H1 (cell line): Measurements from ENCODE around the gene APOL3. TPM values are rescaled to one million over a fixed set of nuclear protein-coding genes. Genes with fewer than 3 reads are reported as not detected.

ENCODE experiments used
- CTCF ChIA-PET: fragments of 300-600 bp; sonication (Branson Sonifier 250); formaldehyde crosslinking; loops from one replicate; lab custom pipeline; 2021; ENCODE audit not compliant: partially characterized antibody; lab: Charles Lee
- POLR2A ChIA-PET: fragments of 300-600 bp; sonication (Branson Sonifier 250); formaldehyde crosslinking; loops from one replicate; lab custom pipeline; 2021; ENCODE audit warnings: inconsistent platforms; ENCODE audit not compliant: partially characterized antibody; lab: Charles Lee
- DNase-seq, 2 experiments: peaks; one replicate each; pipeline versions ENCODE4 v3.0.0 to v3.0.0-alpha.2; 2010 to 2022; ENCODE audit warnings: low spot score in 2 of 2, low read depth in 1 of 2, mixed read lengths in 1 of 2
- FAIRE-seq: peaks from 2 replicates; lab custom pipeline; 2011; peaks lifted over from hg19 to GRCh38; lab: Jason Lieb, UNC
- H2AFZ ChIP-seq: 2 replicates; pipeline ENCODE4 v1.8.1; 2012; ENCODE audit warnings: low read length, inconsistent platforms
- H2AK5ac ChIP-seq: 2 replicates; pipeline ENCODE4 v1.6.1; 2013; ENCODE audit warnings: low read depth, low read length
- H2BK120ac ChIP-seq: replicated peaks from 2 replicates; pipeline ENCODE3; 2013; ENCODE audit warnings: low read depth, low read length, inconsistent platforms
- H2BK12ac ChIP-seq: 2 replicates; pipeline ENCODE4 v1.6.1; 2013; ENCODE audit warnings: low read depth, low read length
- H2BK15ac ChIP-seq: 2 replicates; pipeline ENCODE4 v1.6.1; 2013; ENCODE audit warnings: low read length
- H2BK20ac ChIP-seq: 2 replicates; pipeline ENCODE4 v1.6.1; 2013; ENCODE audit warnings: low read length
- H2BK5ac ChIP-seq: 2 replicates; pipeline ENCODE4 v1.6.1; 2013; ENCODE audit warnings: low read depth, low read length
- H3K14ac ChIP-seq: 2 replicates; pipeline ENCODE4 v1.6.1; 2013; ENCODE audit warnings: inconsistent platforms; ENCODE audit not compliant: insufficient read length
- H3K18ac ChIP-seq: 2 replicates; pipeline ENCODE4 v1.6.1; 2013; ENCODE audit warnings: low read length; ENCODE audit errors: extremely low read depth
- H3K23ac ChIP-seq: 2 replicates; pipeline ENCODE4 v1.6.1; 2013; ENCODE audit warnings: inconsistent platforms; ENCODE audit not compliant: insufficient read length
- H3K23me2 ChIP-seq: 2 replicates; pipeline ENCODE4 v1.6.1; 2013; ENCODE audit warnings: low read depth, low read length
- H3K27ac ChIP-seq: 2 replicates; pipeline ENCODE4 v1.6.1; 2011; ENCODE audit warnings: low read depth, low read length, inconsistent platforms
- H3K27me3 ChIP-seq, 4 experiments: replicated peaks in 1 of 4; 1 replicate in 1 of 4; 2 replicates in 3 of 4; pipeline versions ENCODE4 v1.6.1 to v1.8.1; 2011 to 2013; ENCODE audit warnings: low read length in 3 of 4, mild to moderate bottlenecking in 3 of 4, inconsistent platforms in 2 of 4, mixed read lengths in 2 of 4, moderate library complexity in 1 of 4; ENCODE audit not compliant: control insufficient read depth in 3 of 4, insufficient read depth in 3 of 4; ENCODE audit errors: extremely low read depth in 1 of 4
- H3K36me3 ChIP-seq, 4 experiments: 2 replicates each; pipeline versions ENCODE4 v1.6.1 to v1.8.1; 2011 to 2013; ENCODE audit warnings: mild to moderate bottlenecking in 4 of 4, low read length in 3 of 4, moderate library complexity in 2 of 4, control low read depth in 1 of 4, inconsistent platforms in 1 of 4; ENCODE audit not compliant: insufficient read depth in 4 of 4, control insufficient read depth in 2 of 4
- H3K4ac ChIP-seq: replicated peaks from 2 replicates; pipeline ENCODE3; 2013; ENCODE audit warnings: low read length, low read depth, mixed read lengths, inconsistent platforms; ENCODE audit not compliant: insufficient read length
- H3K4me1 ChIP-seq, 4 experiments: replicated peaks in 1 of 4; 1 replicate in 1 of 4; 2 replicates in 3 of 4; pipeline versions ENCODE4 v1.6.1 to v1.8.1; 2011 to 2013; ENCODE audit warnings: low read length in 3 of 4, inconsistent platforms in 2 of 4, mixed read lengths in 1 of 4; ENCODE audit not compliant: insufficient read depth in 4 of 4, control insufficient read depth in 3 of 4
- H3K4me2 ChIP-seq, 2 experiments: 2 replicates each; pipeline versions ENCODE4 v1.6.1 to v1.8.1; 2011 to 2013; ENCODE audit warnings: low read depth in 2 of 2, low read length in 2 of 2, control low read depth in 1 of 2, inconsistent platforms in 1 of 2, mild to moderate bottlenecking in 1 of 2; ENCODE audit not compliant: insufficient read depth in 1 of 2
- H3K4me3 ChIP-seq, 4 experiments: fragments of 200-600, 300-600 bp in 1 of 4; sonication (generic), shearing (Covaris generic), sonication (Bioruptor Twin) in 1 of 4; 2 replicates each; pipeline versions ENCODE4 v1.5.1 to v1.8.1; 2011 to 2016; ENCODE audit warnings: low read length in 4 of 4, low read depth in 3 of 4, control low read depth in 2 of 4, inconsistent platforms in 2 of 4, mild to moderate bottlenecking in 2 of 4, mixed read lengths in 1 of 4, moderate library complexity in 1 of 4; ENCODE audit not compliant: insufficient read depth in 2 of 4; ENCODE audit errors: extremely low read depth in 1 of 4
- H3K56ac ChIP-seq: replicated peaks from 2 replicates; pipeline ENCODE3; 2013; ENCODE audit warnings: low read depth, mild to moderate bottlenecking, mixed read lengths, low read length, inconsistent platforms; ENCODE audit not compliant: insufficient read length
- H3K79me1 ChIP-seq: 2 replicates; pipeline ENCODE4 v1.6.1; 2013; ENCODE audit warnings: low read depth, low read length, control low read depth
- H3K79me2 ChIP-seq, 2 experiments: 2 replicates each; pipeline versions ENCODE4 v1.6.1 to v1.8.1; 2012 to 2013; ENCODE audit warnings: low read length in 2 of 2, mild to moderate bottlenecking in 2 of 2, inconsistent platforms in 1 of 2; ENCODE audit not compliant: insufficient read depth in 2 of 2, control insufficient read depth in 1 of 2
- H3K9ac ChIP-seq, 4 experiments: replicated peaks in 1 of 4; 1 replicate in 1 of 4; 2 replicates in 3 of 4; pipeline versions ENCODE4 v1.6.1 to v1.8.1; 2011 to 2013; ENCODE audit warnings: low read depth in 3 of 4, low read length in 3 of 4, control low read depth in 2 of 4, mild to moderate bottlenecking in 2 of 4, moderate library complexity in 2 of 4, inconsistent platforms in 1 of 4; ENCODE audit errors: extremely low read depth in 1 of 4
- H3K9me3 ChIP-seq, 2 experiments: 2 replicates each; pipeline versions ENCODE4 v1.6.1 to v1.8.1; 2012 to 2013; ENCODE audit warnings: mild to moderate bottlenecking in 2 of 2, moderate library complexity in 2 of 2, control low read depth in 1 of 2, inconsistent platforms in 1 of 2, low read depth in 1 of 2, low read length in 1 of 2, mixed read lengths in 1 of 2; ENCODE audit not compliant: insufficient read depth in 2 of 2
- H4K20me1 ChIP-seq, 2 experiments: replicated peaks in 1 of 2; 2 replicates each; pipeline versions ENCODE3 to v1.8.1; 2011 to 2013; ENCODE audit warnings: inconsistent platforms in 2 of 2, low read length in 2 of 2, mild to moderate bottlenecking in 1 of 2; ENCODE audit not compliant: insufficient read depth in 2 of 2, control insufficient read depth in 1 of 2
- H4K5ac ChIP-seq: 2 replicates; pipeline ENCODE4 v1.6.1; 2013; ENCODE audit warnings: low read length, low read depth, mixed read lengths, inconsistent platforms; ENCODE audit not compliant: insufficient read length
- H4K8ac ChIP-seq: 2 replicates; pipeline ENCODE4 v1.8.0; 2013; ENCODE audit warnings: mild to moderate bottlenecking, moderate library complexity, low read length, inconsistent platforms; ENCODE audit not compliant: insufficient read depth; ENCODE audit errors: extremely low read depth
- H4K91ac ChIP-seq: replicated peaks from 2 replicates; pipeline ENCODE3; 2013; ENCODE audit warnings: low read length, mixed read lengths, inconsistent platforms; ENCODE audit not compliant: insufficient read length
- ASH2L ChIP-seq: fragments of 200-600, 300-600 bp; sonication (generic); IDR thresholded peaks from one replicate; pipeline ENCODE4 v1.7.1; 2017; ENCODE audit warnings: low read length
- CREB1 ChIP-seq: IDR thresholded peaks from 2 replicates; pipeline ENCODE4 v1.6.1; 2012; ENCODE audit warnings: inconsistent platforms
- E2F6 ChIP-seq: IDR thresholded peaks from 2 replicates; pipeline ENCODE4 v1.6.1; 2012; ENCODE audit warnings: inconsistent platforms
- EGR1 ChIP-seq: IDR thresholded peaks from 2 replicates; pipeline ENCODE4 v1.6.1; 2011; ENCODE audit warnings: low read depth, low read length, borderline replicate concordance
- HDAC6 ChIP-seq: IDR thresholded peaks from one replicate; pipeline ENCODE4 v1.7.1; 2012; ENCODE audit warnings: low read depth, mild to moderate bottlenecking, inconsistent platforms, low read length, moderate library complexity
- POLR2A ChIP-seq, 2 experiments: IDR thresholded peaks; 1 replicate in 1 of 2; 2 replicates in 1 of 2; pipeline ENCODE4 v1.6.1; 2011; ENCODE audit warnings: low read depth in 2 of 2, low read length in 2 of 2, mild to moderate bottlenecking in 2 of 2; ENCODE audit errors: control extremely low read depth in 1 of 2
- RFX5 ChIP-seq: IDR thresholded peaks from 2 replicates; pipeline ENCODE4 v1.6.1; 2011; ENCODE audit warnings: low read depth, low read length, improper control_type of control experiment, borderline replicate concordance
- RNF2 ChIP-seq: fragments of 200-900, 300-1000 bp; sonication (generic); IDR thresholded peaks from 2 replicates; pipeline ENCODE4 v1.7.1; 2016; ENCODE audit warnings: borderline replicate concordance, low read depth, mild to moderate bottlenecking, antibody characterized with exemption, low read length; ENCODE audit not compliant: poor library complexity, severe bottlenecking; ENCODE audit errors: missing control alignments
- SIX5 ChIP-seq: IDR thresholded peaks from 2 replicates; pipeline ENCODE4 v1.6.1; 2011; ENCODE audit warnings: mild to moderate bottlenecking, low read depth, low read length
- SP2 ChIP-seq: IDR thresholded peaks from 2 replicates; pipeline ENCODE4 v1.6.1; 2012; ENCODE audit warnings: mild to moderate bottlenecking, low read length, inconsistent platforms
- SUZ12 ChIP-seq: fragments of 200-600 bp; sonication (generic); IDR thresholded peaks from 2 replicates; pipeline ENCODE4 v1.6.1; 2012; ENCODE audit warnings: mild to moderate bottlenecking, inconsistent platforms, low read length, moderate library complexity, mixed read lengths
- WGBS, 2 experiments: shearing (Covaris generic) in 1 of 2; methylation state at CpG; one replicate each; pipeline versions ENCODE4 v1.1.6 to v1.1.7; 2013 to 2015; ENCODE audit warnings: low lambda C conversion rate in 2 of 2, mixed read lengths in 2 of 2, inconsistent platforms in 1 of 2, low coverage in 1 of 2, missing lambda C conversion rate in 1 of 2; ENCODE audit not compliant: insufficient replicate concordance in 2 of 2, insufficient coverage in 1 of 2, insufficient read length in 1 of 2; ENCODE audit errors: extremely low coverage in 1 of 2, missing lambda C conversion rate in 1 of 2; 5-methylcytosine and 5-hydroxymethylcytosine counted together
- polyA plus RNA-seq, 7 experiments: library from polyadenylated mRNA; depleted of rRNA in 3 of 7; stranded (reverse) in 5 of 7; unstranded in 2 of 7; fragments of >200 nt in 5 of 7; fragments of 200-250 nt in 2 of 7; gene quantifications; 1 replicate in 5 of 7; 2 replicates in 1 of 7; 4 replicates in 1 of 7; pipeline versions ENCODE4 v1.2.1 to v1.2.3, GENCODE V29; 2011 to 2013; ENCODE audit warnings: missing spikeins in 2 of 7, mixed read lengths in 2 of 7
- total RNA-seq: library from RNA; stranded (reverse); fragmentation: NEBNext Ultra II Directional; extraction: Animal tissue kit (Norgen Biotek cat#: 25700); gene quantifications from 2 replicates; pipeline ENCODE4 v1.2.1, GENCODE V29; 2021

Gene APOL3
- total and polyA plus RNA-seq, 2 of the 8 experiments (the other 6 are each of a cell fraction or from before 2014, with no cell fraction given), result 0.12 TPM; not detected in 1

- FAIRE-seq, result no peak
- POLR2A ChIA-PET, result no interaction called here
- TF ChIP-seq SIX5 (no peak), SUZ12 (no peak), RNF2 (no peak), E2F6 (no peak), EGR1 (no peak), SP2 (no peak), RFX5 (no peak), HDAC6 (no peak), CREB1 (no peak), ASH2L (no peak), POLR2A (IDR thresholded peaks at IDR 0.05; ENCODE audit: control extremely low read depth in 1 of 2, low read depth in 2 of 2, low read length in 2 of 2) (no peak)
Measured at GRCh38 chr22:36154423-36154945, 6.1 kb downstream of the APOL3 start.

More at GRCh38 chr22:36154423-36154945, 6.1 kb downstream of the APOL3 start:
- Histone ChIP-seq H3K4me1 (peaks cover 0 to 10% (median 8%) of the 10 kb centered on the region in 4 experiments; a peak in 6 of 7 replicates), H4K5ac (no peak overlapping the region), H3K9me3 (peaks cover 0 to 9% of the 10 kb centered on the region in 2 experiments; a peak in 1 of 4 replicates), H3K27me3 (no peaks in the 10 kb centered on the region), H2BK12ac (no peak overlapping the region), H4K91ac (no peak overlapping the region), H3K23me2 (0 out of 2 replicates have a peak, but pooled peaks cover 3% of the 10 kb centered on the region), H3K36me3 (no peaks in the 10 kb centered on the region), H2BK15ac (no peak overlapping the region), H3K14ac (no peak overlapping the region), H2AK5ac (no peak overlapping the region), H3K9ac (no peak overlapping the region), H2BK120ac (no peak overlapping the region), H3K4me3 (no peak overlapping the region), H3K27ac (no peak overlapping the region), H3K79me2 (no peaks in the 10 kb centered on the region), H3K4me2 (no peak overlapping the region), H2BK5ac (no peak overlapping the region), H3K23ac (no peak overlapping the region), H3K4ac (no peak overlapping the region), H3K18ac (no peak overlapping the region), H2BK20ac (no peak overlapping the region), H2AFZ (no peak overlapping the region), H3K56ac (no peak overlapping the region), H3K79me1 (no peaks in the 10 kb centered on the region), H4K20me1 (no peaks in the 10 kb centered on the region), H4K8ac (no peak overlapping the region)
- no peak for DNase-seq
- WGBS, 2 experiments, result 92% methylated on average over 3 of the region's 3 CpGs; no CpG with 5 or more reads in 1 of the 2 experiments
- CTCF ChIA-PET, result interaction anchor here (3.3 kb wide), 1 partner anchor 27 kb away, joined by 23 read pairs; no protein-coding TSS in a partner anchor
